ENCODE measurements around the gene RSAD2.
A peak's percentile ranks its signal among the peaks of the same experiment; 100 is the strongest.

The RSAD2 gene

DNA sequence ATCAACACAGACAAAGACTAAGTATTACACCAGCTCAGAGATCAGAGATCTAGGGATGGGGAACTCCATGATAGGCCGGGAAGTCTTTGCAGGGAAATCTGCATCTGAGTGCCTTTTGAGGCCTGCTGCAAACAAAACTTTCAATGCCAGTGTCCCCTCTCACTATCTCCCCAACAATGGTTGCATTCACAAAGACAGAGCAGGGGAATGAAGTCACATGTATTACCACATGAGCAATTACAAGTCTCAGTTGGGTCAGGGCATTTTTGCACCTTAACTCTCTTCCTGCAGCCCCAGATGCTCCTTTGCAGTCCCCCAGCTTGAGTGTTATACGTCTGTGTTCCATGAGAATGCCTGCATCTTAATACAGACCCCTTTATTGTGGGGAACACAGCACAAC, 37.8 kb downstream of the RSAD2 start:
- Histone ChIP-seq H2BK12ac (ENCODE audit: low read length in 2 of 2) (no peak overlapping the region), H2BK120ac (ENCODE audit: low read depth, low read length) (no peak overlapping the region), H3K4me1 (ENCODE audit: control insufficient read depth, insufficient read depth, low read depth, low read length) (peaks cover 11% of the 10 kb centered on the region), H3K79me1 (replicated peaks; ENCODE audit: low read length, poor library complexity, severe bottlenecking) (peaks cover 2% of the 10 kb centered on the region), H3K18ac (ENCODE audit: low read depth in 1 of 2, low read length in 2 of 2) (no peak overlapping the region), H3K4me2 (ENCODE audit: low read length, poor library complexity, severe bottlenecking) (no peak overlapping the region), H2AK5ac (ENCODE audit: low read length, severe bottlenecking) (no peak overlapping the region), H3K9me3 (ENCODE audit: control insufficient read depth, low read length) (no peaks in the 10 kb centered on the region), H4K91ac (ENCODE audit: low read length) (no peak overlapping the region), H3K4ac (ENCODE audit: low read depth in 1 of 2, low read length in 2 of 2) (no peak overlapping the region), H2BK5ac (ENCODE audit: low read depth, low read length, poor library complexity, severe bottlenecking) (no peak overlapping the region), H3K23ac (ENCODE audit: low read length in 2 of 2) (peak overlapping the region in 1 of 2 experiments; percentile 40), H3K27ac (ENCODE audit: low read length, poor library complexity, severe bottlenecking) (no peak overlapping the region), H2AFZ (ENCODE audit: low read depth, low read length) (no peak overlapping the region), H3K9ac (ENCODE audit: low read length) (no peak overlapping the region), H2BK15ac (ENCODE audit: low read depth, poor library complexity, severe bottlenecking) (no peak overlapping the region), H3K36me3 (ENCODE audit: control insufficient read depth in 1 of 2, insufficient read depth in 2 of 2, low read depth in 1 of 2, low read length in 2 of 2) (no peaks in the 10 kb centered on the region), H3K14ac (ENCODE audit: low read length in 2 of 2) (no peak overlapping the region), H3K27me3 (ENCODE audit: control insufficient read depth in 1 of 2, insufficient read depth in 1 of 2, low read length in 2 of 2) (peaks cover 0 to 13% of the 10 kb centered on the region in 2 experiments), H3K4me3 (ENCODE audit: insufficient read depth in 1 of 2, low read depth in 1 of 2, low read length in 2 of 2) (no peak overlapping the region), H4K8ac (ENCODE audit: low read length) (no peak overlapping the region)
- WGBS, result 98% methylated on average over 2 of the region's 2 CpGs
- DNase-seq, result no peak

DNA sequence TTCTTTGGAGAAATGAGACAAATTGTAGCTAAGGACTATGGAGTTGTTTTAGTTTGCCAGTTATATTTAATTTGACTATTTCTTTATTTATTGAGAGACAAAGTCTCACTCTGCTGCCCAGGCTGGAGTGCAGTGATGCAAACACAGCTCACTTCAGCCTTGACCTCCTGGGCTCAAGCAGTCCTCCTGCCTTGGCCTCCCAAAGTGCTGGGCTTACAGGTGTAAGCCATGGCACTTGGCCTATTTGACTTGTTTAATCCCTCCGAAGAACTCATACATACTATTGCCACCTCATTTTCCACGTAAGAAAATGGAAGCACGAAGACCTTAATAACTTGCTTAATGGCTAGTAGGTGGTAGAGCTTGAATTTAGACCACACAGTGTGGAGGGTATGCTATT, 38.6 kb downstream of the RSAD2 start:
- no peak overlapping the region for H3K27ac ChIP-seq (ENCODE audit: low read length, poor library complexity, severe bottlenecking)
- H2AK5ac ChIP-seq (ENCODE audit: low read length, severe bottlenecking), result no peak overlapping the region
- H3K36me3 ChIP-seq (ENCODE audit: control insufficient read depth in 1 of 2, insufficient read depth in 2 of 2, low read depth in 1 of 2, low read length in 2 of 2), result no peaks in the 10 kb centered on the region
- H3K4ac ChIP-seq (ENCODE audit: low read depth in 1 of 2, low read length in 2 of 2), result no peak overlapping the region
- no peak overlapping the region for H3K9ac ChIP-seq (ENCODE audit: low read length)
- no peak overlapping the region for H3K23ac ChIP-seq (ENCODE audit: low read length in 2 of 2)
- DNase-seq, result no peak
- no peak overlapping the region for H2BK5ac ChIP-seq (ENCODE audit: low read depth, low read length, poor library complexity, severe bottlenecking)
- no peak overlapping the region for H4K8ac ChIP-seq (ENCODE audit: low read length)
- peaks cover 11% of the 10 kb centered on the region for H3K4me1 ChIP-seq (ENCODE audit: control insufficient read depth, insufficient read depth, low read depth, low read length)
- H2BK120ac ChIP-seq (ENCODE audit: low read depth, low read length), result no peak overlapping the region
- peaks cover 2% of the 10 kb centered on the region for H3K79me1 ChIP-seq (replicated peaks; ENCODE audit: low read length, poor library complexity, severe bottlenecking)
- no peak overlapping the region for H2BK15ac ChIP-seq (ENCODE audit: low read depth, poor library complexity, severe bottlenecking)
- no peak overlapping the region for H3K14ac ChIP-seq (ENCODE audit: low read length in 2 of 2)
- H3K18ac ChIP-seq (ENCODE audit: low read depth in 1 of 2, low read length in 2 of 2), result no peak overlapping the region
- H2AFZ ChIP-seq (ENCODE audit: low read depth, low read length), result no peak overlapping the region
- WGBS, result 94% methylated on average over 2 of the region's 3 CpGs
- H3K4me2 ChIP-seq (ENCODE audit: low read length, poor library complexity, severe bottlenecking), result no peak overlapping the region
- no peak overlapping the region for H4K91ac ChIP-seq (ENCODE audit: low read length)
- no peak overlapping the region for H2BK12ac ChIP-seq (ENCODE audit: low read length in 2 of 2)
- H3K4me3 ChIP-seq (ENCODE audit: insufficient read depth in 1 of 2, low read depth in 1 of 2, low read length in 2 of 2), result no peak overlapping the region
- peaks cover 0 to 5% of the 10 kb centered on the region in 2 experiments for H3K27me3 ChIP-seq (ENCODE audit: control insufficient read depth in 1 of 2, insufficient read depth in 1 of 2, low read length in 2 of 2)
- H3K9me3 ChIP-seq (ENCODE audit: control insufficient read depth, low read length), result no peaks in the 10 kb centered on the region

DNA sequence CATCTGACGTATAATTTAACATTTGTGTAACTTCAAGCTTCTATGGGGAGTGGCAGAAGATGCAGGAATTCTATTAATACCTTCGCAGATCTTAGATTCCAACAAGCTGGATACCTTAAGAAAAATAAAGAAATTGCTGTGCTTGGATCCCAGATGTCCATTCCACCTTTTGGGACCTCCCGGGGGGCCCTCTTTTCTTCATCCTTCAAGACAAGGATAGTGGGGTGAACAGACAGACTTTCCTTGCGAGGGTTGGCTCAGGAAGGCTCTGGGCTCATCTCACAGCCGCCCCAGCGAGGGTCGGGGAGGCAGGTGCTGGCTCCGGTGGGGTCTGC, 39.1 kb downstream of the RSAD2 start:
- Histone ChIP-seq H3K36me3 (ENCODE audit: control insufficient read depth in 1 of 2, insufficient read depth in 2 of 2, low read depth in 1 of 2, low read length in 2 of 2) (no peaks in the 10 kb centered on the region), H3K23ac (ENCODE audit: low read length in 2 of 2) (no peak overlapping the region), H3K4me2 (ENCODE audit: low read length, poor library complexity, severe bottlenecking) (peak overlapping the region; percentile 93), H3K27me3 (ENCODE audit: control insufficient read depth in 1 of 2, insufficient read depth in 1 of 2, low read length in 2 of 2) (peaks cover 0 to 3% of the 10 kb centered on the region in 2 experiments), H4K91ac (ENCODE audit: low read length) (peak overlapping the region; percentile 73), H3K4me3 (ENCODE audit: insufficient read depth in 1 of 2, low read depth in 1 of 2, low read length in 2 of 2) (peak overlapping the region; percentile 45 to 53), H3K9ac (ENCODE audit: low read length) (peak overlapping the region; percentile 59), H2BK120ac (ENCODE audit: low read depth, low read length) (no peak overlapping the region), H3K4me1 (ENCODE audit: control insufficient read depth, insufficient read depth, low read depth, low read length) (peaks cover 11% of the 10 kb centered on the region), H3K18ac (ENCODE audit: low read depth in 1 of 2, low read length in 2 of 2) (peak overlapping the region; percentile 50 to 90), H2BK5ac (ENCODE audit: low read depth, low read length, poor library complexity, severe bottlenecking) (no peak overlapping the region), H3K14ac (ENCODE audit: low read length in 2 of 2) (peak overlapping the region in 1 of 2 experiments; percentile 97), H2AFZ (ENCODE audit: low read depth, low read length) (peak overlapping the region; percentile 94), H3K9me3 (ENCODE audit: control insufficient read depth, low read length) (no peaks in the 10 kb centered on the region), H2BK12ac (ENCODE audit: low read length in 2 of 2) (peak overlapping the region in 1 of 2 experiments; percentile 94), H3K27ac (ENCODE audit: low read length, poor library complexity, severe bottlenecking) (no peak overlapping the region), H2BK15ac (ENCODE audit: low read depth, poor library complexity, severe bottlenecking) (peak overlapping the region; percentile 44), H3K4ac (ENCODE audit: low read depth in 1 of 2, low read length in 2 of 2) (peak overlapping the region; percentile 53 to 76), H2AK5ac (ENCODE audit: low read length, severe bottlenecking) (no peak overlapping the region), H3K79me1 (replicated peaks; ENCODE audit: low read length, poor library complexity, severe bottlenecking) (peaks cover 2% of the 10 kb centered on the region), H4K8ac (ENCODE audit: low read length) (peak overlapping the region; percentile 66)
- DNase-seq, result no peak
- WGBS, result 53% methylated on average over 8 of the region's 8 CpGs

DNA sequence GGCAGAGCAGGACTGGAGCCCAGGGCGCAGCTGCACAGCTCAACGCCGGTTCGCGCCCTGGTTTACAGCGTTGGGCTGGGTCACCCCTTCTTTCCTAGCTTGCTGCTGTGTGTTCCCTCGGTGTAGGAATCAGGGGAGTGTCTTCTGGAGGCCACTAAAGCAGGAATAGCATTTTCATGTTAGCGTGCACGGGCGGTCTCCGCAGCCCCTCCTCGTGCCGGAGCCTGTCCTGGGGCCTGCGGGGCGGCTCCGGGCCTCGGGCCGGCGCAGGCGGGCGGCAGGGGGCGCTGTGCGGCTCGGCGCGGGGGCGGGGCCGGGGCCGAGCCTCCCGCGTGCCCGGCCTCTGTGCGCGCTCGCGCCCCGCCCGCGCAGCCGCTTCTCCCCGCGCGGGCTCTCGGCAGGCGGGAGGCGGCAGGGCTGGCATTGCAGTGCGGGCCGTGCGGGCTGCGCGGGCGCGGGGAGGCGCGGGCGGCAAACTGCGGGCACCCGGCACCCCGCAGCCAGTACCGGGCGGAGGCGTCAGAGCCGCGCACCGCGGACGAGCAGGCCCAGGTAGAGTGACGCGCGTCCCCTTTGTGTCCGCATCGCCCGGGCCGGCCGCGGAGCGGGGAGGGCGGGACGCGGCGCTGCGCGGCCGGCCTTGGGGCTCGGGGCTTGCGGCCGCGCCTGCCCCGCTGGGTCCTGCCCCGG, 39.6 kb downstream of the RSAD2 start, which contains the start of gene RNF144A:
Gene RNF144A (plus strand): TSS at position 342 of the 690 bp plus-strand sequence. CDS start 79,515 bp downstream, outside the sequence.
- Histone ChIP-seq H3K14ac (ENCODE audit: low read length in 2 of 2) (peak within 1 kb of the TSS in 1 of 2 experiments; percentile 97), H3K27ac (ENCODE audit: low read length, poor library complexity, severe bottlenecking) (no peak within 1 kb of the TSS), H2BK5ac (ENCODE audit: low read depth, low read length, poor library complexity, severe bottlenecking) (no peak within 1 kb of the TSS), H3K18ac (ENCODE audit: low read depth in 1 of 2, low read length in 2 of 2) (peak within 1 kb of the TSS; percentile 65 to 90), H4K8ac (ENCODE audit: low read length) (peak within 1 kb of the TSS; percentile 66), H2BK120ac (ENCODE audit: low read depth, low read length) (peak within 1 kb of the TSS; percentile 88), H3K9ac (ENCODE audit: low read length) (peak within 1 kb of the TSS; percentile 82), H3K4me2 (ENCODE audit: low read length, poor library complexity, severe bottlenecking) (peak within 1 kb of the TSS; percentile 98), H3K4ac (ENCODE audit: low read depth in 1 of 2, low read length in 2 of 2) (peak within 1 kb of the TSS; percentile 53 to 76), H4K91ac (ENCODE audit: low read length) (peak within 1 kb of the TSS; percentile 73), H3K79me1 (replicated peaks; ENCODE audit: low read length, poor library complexity, severe bottlenecking) (peaks cover 2% of the 10 kb centered on the region), H2AK5ac (ENCODE audit: low read length, severe bottlenecking) (no peak within 1 kb of the TSS), H2BK12ac (ENCODE audit: low read length in 2 of 2) (peak within 1 kb of the TSS in 1 of 2 experiments; percentile 94), H3K23ac (ENCODE audit: low read length in 2 of 2) (peak within 1 kb of the TSS in 1 of 2 experiments; percentile 77), H2BK15ac (ENCODE audit: low read depth, poor library complexity, severe bottlenecking) (peak within 1 kb of the TSS; percentile 55), H3K36me3 (ENCODE audit: control insufficient read depth in 1 of 2, insufficient read depth in 2 of 2, low read depth in 1 of 2, low read length in 2 of 2) (no peaks in the 10 kb centered on the region), H3K4me1 (ENCODE audit: control insufficient read depth, insufficient read depth, low read depth, low read length) (peaks cover 11% of the 10 kb centered on the region), H2AFZ (ENCODE audit: low read depth, low read length) (peak within 1 kb of the TSS; percentile 94), H3K4me3 (ENCODE audit: insufficient read depth in 1 of 2, low read depth in 1 of 2, low read length in 2 of 2) (peak within 1 kb of the TSS; percentile 80 to 90), H3K9me3 (ENCODE audit: control insufficient read depth, low read length) (no peaks in the 10 kb centered on the region), H3K27me3 (ENCODE audit: control insufficient read depth in 1 of 2, insufficient read depth in 1 of 2, low read length in 2 of 2) (peaks cover 0 to 3% of the 10 kb centered on the region in 2 experiments)
- peak; percentile 61 for DNase-seq
- 3% methylated on average over 43 of the region's 90 CpGs for WGBS

Data from mesenchymal stem cell (in vitro differentiated cells and primary cell).